GM21381 (cell line): Measurements from ENCODE around the gene MTG2.

Source experiments
- ATAC-seq: cut with Tn5 transposase; IDR thresholded peaks from one replicate; pipeline ENCODE4 v1.9.1; 2021; ENCODE audit warnings: mild to moderate bottlenecking, moderate library complexity; ENCODE audit not compliant: unreplicated experiment

Gene MTG2

GRCh38 chr20:62243106-62243505 lies 60.3 kb downstream of the MTG2 start:
- no peak for ATAC-seq

DNA sequence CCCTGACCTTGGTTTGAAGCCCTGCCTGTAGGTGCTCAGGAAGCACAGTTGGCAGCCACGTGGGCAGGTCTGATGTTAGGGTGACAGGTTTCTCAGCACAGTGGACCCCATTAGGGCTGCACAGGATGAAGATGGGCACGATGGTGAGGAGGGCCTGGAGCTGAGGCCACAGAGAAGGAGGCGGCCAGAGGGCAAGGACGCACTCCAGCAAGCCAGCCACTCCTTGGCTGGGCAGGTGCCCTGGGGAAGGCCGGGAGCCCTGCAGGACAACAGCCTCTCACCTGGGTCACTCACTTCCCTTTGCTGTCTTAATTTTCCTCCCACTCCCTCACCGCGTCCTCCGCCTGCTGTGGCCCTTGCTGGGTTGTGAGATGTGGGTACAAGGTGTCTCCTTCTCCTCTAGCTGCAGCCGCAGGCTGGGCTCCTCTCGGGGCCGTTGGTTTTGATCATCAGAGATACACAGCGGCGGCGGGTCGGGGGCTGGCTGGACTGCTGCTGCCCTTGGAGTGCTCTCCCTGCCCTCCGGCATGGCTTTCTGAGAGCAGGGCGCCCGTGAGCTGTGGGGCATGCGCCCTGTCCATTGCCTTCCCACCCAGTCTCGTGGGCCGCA lies 61.2 kb downstream of the MTG2 start:
- no peak for ATAC-seq

DNA sequence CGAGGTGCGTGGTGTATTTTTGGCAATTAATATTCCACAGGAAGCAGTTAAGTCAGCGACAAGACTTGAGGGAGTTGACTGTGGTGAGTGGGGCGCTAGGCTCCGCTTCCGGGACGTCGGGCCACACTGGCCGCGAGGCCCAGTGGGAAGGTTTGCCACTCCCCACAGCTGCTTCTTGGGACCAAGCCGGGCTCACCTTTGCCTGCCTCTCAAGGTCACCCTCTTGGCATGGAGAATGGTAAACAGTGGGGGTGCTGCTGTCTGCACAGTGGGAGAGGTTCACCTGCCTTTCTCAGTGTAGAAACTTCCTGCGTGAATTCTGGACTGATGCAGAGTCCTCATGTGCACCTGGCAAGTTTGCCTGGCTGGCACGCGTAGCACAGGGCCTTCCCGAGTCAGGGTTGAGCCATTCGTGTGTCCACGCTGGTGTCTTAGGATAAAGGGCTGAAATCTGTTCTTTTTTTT lies 61.8 kb downstream of the MTG2 start:
- ATAC-seq: no peak

GRCh38 chr20:62245911-62246280 lies 63.1 kb downstream of the MTG2 start:
- no peak for ATAC-seq

DNA sequence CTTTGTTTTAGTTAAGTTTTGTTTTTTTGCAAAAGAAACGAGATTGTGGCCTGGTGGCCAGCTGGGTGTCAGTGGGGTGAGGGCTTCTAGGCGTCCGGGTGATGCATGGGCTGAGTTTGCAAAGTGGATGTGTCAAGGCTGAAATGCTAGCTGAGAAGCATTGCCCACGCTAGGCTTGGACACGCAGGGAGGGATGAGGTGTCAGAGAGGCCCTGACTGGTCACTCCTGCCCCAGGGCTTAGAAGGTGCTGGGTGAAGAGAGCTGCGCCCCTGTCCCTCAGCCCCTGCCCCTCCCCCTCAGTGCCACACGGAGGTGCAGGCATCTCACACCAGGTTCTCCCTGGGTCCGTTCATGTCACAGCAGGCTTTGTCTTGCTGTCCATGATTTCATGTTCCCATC lies 63.6 kb downstream of the MTG2 start:
- ATAC-seq: no peak

GRCh38 chr20:62246872-62247652 lies 64.2 kb downstream of the MTG2 start:
- no peak for ATAC-seq

DNA sequence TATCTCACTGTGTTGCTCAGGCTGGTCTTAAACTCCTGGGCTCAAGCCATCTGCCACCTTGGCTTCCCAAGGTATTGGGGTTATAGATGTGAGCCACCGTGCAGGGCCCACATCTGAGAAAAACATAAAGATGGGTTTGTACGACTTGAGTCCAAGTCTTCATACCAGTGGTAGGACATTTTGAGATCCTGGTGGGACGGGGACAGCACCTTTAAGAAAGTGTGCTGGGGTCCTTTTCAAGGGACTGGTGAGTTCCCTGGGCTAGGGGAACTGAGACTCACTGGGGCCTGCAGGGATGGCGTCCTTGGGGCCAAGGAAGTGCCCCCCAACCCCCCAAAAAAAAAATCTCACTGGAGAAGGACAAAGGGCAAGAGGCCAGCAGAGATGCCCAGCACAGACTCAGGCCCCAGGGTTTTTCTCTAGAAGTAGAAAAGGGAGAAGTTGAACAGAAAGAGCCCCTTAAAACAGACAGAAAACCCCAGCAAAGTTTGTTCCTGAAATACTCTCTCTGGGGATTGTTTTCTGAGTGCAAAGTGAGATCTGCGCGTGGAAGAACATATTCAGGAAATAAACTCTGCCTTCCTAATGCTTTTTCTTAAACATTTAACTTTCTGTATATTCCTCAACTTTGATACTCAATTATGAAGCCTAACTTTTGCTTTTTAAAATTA lies 66.2 kb downstream of the MTG2 start:
- ATAC-seq: no peak

GRCh38 chr20:62252342-62252966 lies 69.6 kb downstream of the MTG2 start:
- no peak for ATAC-seq
